GM12878 (cell line): ENCODE data around the gene NAT14. TPM values are rescaled to one million over a fixed set of nuclear protein-coding genes. Genes with fewer than 3 reads are reported as not detected.

Experiments
- ATAC-seq: fragments of 200-7000 bp; cut with Tn5 transposase; 3 replicates; pipeline ENCODE4 v1.9.1; 2020; ENCODE audit warnings: mild to moderate bottlenecking, moderate library complexity
- BruUV-seq: library from RNA; stranded (reverse); fragments of 400-500 nt; replicated peaks from 2 replicates; lab custom pipeline; 2021; lab: Mats Ljungman, UMichigan
- CTCF ChIA-PET: fragments of 300-600 bp; sonication (Branson Sonifier 250); formaldehyde crosslinking; extraction: SDS; loops from one replicate; lab custom pipeline; 2021; ENCODE audit warnings: inconsistent platforms; lab: Yijun Ruan, JAX
- POLR2A ChIA-PET: fragments of 350-600 bp; formaldehyde crosslinking; extraction: SDS; loops from one replicate; lab custom pipeline; 2021; ENCODE audit warnings: inconsistent platforms; lab: Charles Lee
- RAD21 ChIA-PET: fragments of 300-600 bp; sonication (Branson Sonifier 250); formaldehyde crosslinking; loops from one replicate; lab custom pipeline; 2023; ENCODE audit warnings: antibody characterized with exemption; ENCODE audit not compliant: unreplicated experiment; lab: Charles Lee
- SMC1A ChIA-PET: fragments of 300-600 bp; sonication (Branson Sonifier 250); formaldehyde crosslinking; loops from one replicate; lab custom pipeline; 2023; ENCODE audit not compliant: unreplicated experiment, uncharacterized antibody; lab: Charles Lee
- DNase-seq: peaks from one replicate; pipeline ENCODE4 v3.0.0-alpha.2; 2011; ENCODE audit warnings: low read depth, low spot score
- FAIRE-seq: peaks from 3 replicates; lab custom pipeline; 2011; peaks lifted over from hg19 to GRCh38; lab: Jason Lieb, UNC
- H2AFZ ChIP-seq: 2 replicates; pipeline ENCODE4 v1.6.0; 2011; ENCODE audit warnings: low read depth, low read length, control low read depth; ENCODE audit not compliant: control insufficient read depth
- H3K27ac ChIP-seq: 2 replicates; pipeline ENCODE4 v1.5.1; 2011; ENCODE audit warnings: control low read depth; ENCODE audit not compliant: control insufficient read depth, insufficient read depth
- H3K27me3 ChIP-seq, 2 experiments: replicated peaks in 1 of 2; 2 replicates each; pipeline versions ENCODE4 v1.6.0 to v1.6.1; 2011; ENCODE audit warnings: low read length in 1 of 2; ENCODE audit not compliant: control insufficient read depth in 2 of 2, insufficient read depth in 2 of 2
- H3K36me3 ChIP-seq, 2 experiments: 2 replicates each; pipeline ENCODE4 v1.5.1; 2011; ENCODE audit warnings: low read length in 1 of 2; ENCODE audit not compliant: control insufficient read depth in 2 of 2, insufficient read depth in 2 of 2
- H3K4me1 ChIP-seq: 2 replicates; pipeline ENCODE4 v1.6.1; 2011; ENCODE audit warnings: mild to moderate bottlenecking, low read length, moderate library complexity, mixed read lengths; ENCODE audit not compliant: control insufficient read depth, insufficient read depth
- H3K4me2 ChIP-seq: 2 replicates; pipeline ENCODE4 v1.6.0; 2011; ENCODE audit warnings: control low read depth; ENCODE audit not compliant: control insufficient read depth, insufficient read depth
- H3K4me3 ChIP-seq: fragments of 200-600 bp; sonication (generic); 2 replicates; pipeline ENCODE4 v1.5.1; 2016
- H3K79me2 ChIP-seq: 2 replicates; pipeline ENCODE4 v1.6.0; 2011; ENCODE audit warnings: low read length; ENCODE audit not compliant: control insufficient read depth, insufficient read depth
- H3K9ac ChIP-seq: 2 replicates; pipeline ENCODE4 v1.8.0; 2011; ENCODE audit warnings: low read length, control low read depth, mixed read lengths; ENCODE audit not compliant: control insufficient read depth, insufficient read depth
- H3K9me3 ChIP-seq: replicated peaks from 3 replicates; pipeline ENCODE4 v1.5.1; 2011; ENCODE audit warnings: mild to moderate bottlenecking, low read length; ENCODE audit not compliant: control insufficient read depth, insufficient read depth
- H4K20me1 ChIP-seq: 2 replicates; pipeline ENCODE4 v1.6.0; 2011; ENCODE audit not compliant: control insufficient read depth, insufficient read depth
- BCLAF1 ChIP-seq: fragments of 450-650 bp; IDR thresholded peaks from 2 replicates; pipeline ENCODE4 v1.6.1; 2017; ENCODE audit warnings: antibody characterized with exemption, mild to moderate bottlenecking, moderate library complexity
- CEBPB ChIP-seq, 2 experiments: fragments of 150-350 bp in 1 of 2; IDR thresholded peaks; 2 replicates each; pipeline ENCODE4 v1.6.1; 2012 to 2014; ENCODE audit warnings: low read depth in 2 of 2, low read length in 2 of 2, borderline replicate concordance in 1 of 2, inconsistent platforms in 1 of 2
- NBN ChIP-seq: fragments of 450-650 bp; IDR thresholded peaks from 2 replicates; pipeline ENCODE4 v1.6.1; 2016
- NRF1 ChIP-seq: conservative IDR thresholded peaks from 2 replicates; pipeline ENCODE4 v1.6.1; 2011; ENCODE audit warnings: mild to moderate bottlenecking, low read depth, low read length, improper control_type of control experiment
- POLR2A ChIP-seq: IDR thresholded peaks from 2 replicates; pipeline ENCODE4 v1.6.1; 2011; ENCODE audit warnings: low read depth, mild to moderate bottlenecking, low read length
- PRDM15 ChIP-seq: fragments of 450-650 bp; formaldehyde crosslinking; IDR thresholded peaks from 2 replicates; pipeline ENCODE4 v1.4.0; 2020; ENCODE audit warnings: mild to moderate bottlenecking, moderate library complexity
- RCOR1 ChIP-seq: conservative IDR thresholded peaks from 2 replicates; pipeline ENCODE4 v1.6.1; 2012; ENCODE audit warnings: low read depth, low read length, improper control_type of control experiment
- SRF ChIP-seq, 2 experiments: IDR thresholded peaks; 2 replicates each; pipeline ENCODE4 v1.6.1; 2011; ENCODE audit warnings: low read depth in 2 of 2, low read length in 2 of 2, mild to moderate bottlenecking in 1 of 2, moderate library complexity in 1 of 2
- ZBED1 ChIP-seq: IDR thresholded peaks from 2 replicates; pipeline ENCODE4 v1.6.1; 2016; ENCODE audit warnings: borderline replicate concordance
- ZNF24 ChIP-seq: fragments of 450-650 bp; IDR thresholded peaks from 2 replicates; pipeline ENCODE4 v1.6.1; 2017; ENCODE audit warnings: antibody characterized with exemption, mild to moderate bottlenecking
- WGBS: methylation state at CpG from one replicate; pipeline ENCODE4 v1.1.6; 2016; ENCODE audit warnings: low lambda C conversion rate; ENCODE audit not compliant: insufficient replicate concordance, insufficient coverage; ENCODE audit errors: missing lambda C conversion rate; 5-methylcytosine and 5-hydroxymethylcytosine counted together
- in situ Hi-C: fragments of 300-500 bp; cut with MboI; formaldehyde crosslinking; loops from 9 replicates; pipeline ENCODE4 v1.14.3; 2018; ENCODE audit warnings: mixed read lengths
- intact Hi-C: fragments of 100-400 bp; cut with micrococcal nuclease; formaldehyde crosslinking; loops from one replicate; pipeline ENCODE4 v1.14.2; 2022; ENCODE audit not compliant: unreplicated experiment
- polyA plus RNA-seq, 11 experiments: library from polyadenylated mRNA; depleted of rRNA in 4 of 11; unstranded in 6 of 11; stranded (reverse) in 5 of 11; fragments of >200 nt; fragmentation: Nextera tagmentation in 4 of 11; fragmentation: Illumina TruSeq in 1 of 11; extraction: Ambion mirVana in 4 of 11; extraction: Trizol in 1 of 11; gene quantifications; 1 replicate in 1 of 11; 2 replicates in 10 of 11; pipeline versions ENCODE4 v1.2.1 to v1.2.3, GENCODE V29; 2011 to 2016; ENCODE audit warnings: inconsistent platforms in 2 of 11, missing spikeins in 2 of 11, low read depth in 1 of 11
- total RNA-seq, 4 experiments: library from RNA; depleted of rRNA in 3 of 4; stranded (reverse); fragments of >200 nt in 3 of 4; fragmentation: Illumina TruSeq in 1 of 4; extraction: Trizol in 1 of 4; gene quantifications; 2 replicates each; pipeline versions ENCODE4 v1.2.1 to v1.2.3, GENCODE V29; 2013 to 2021
- TF ChIP-seq, protein P1 (sequence below): fragments of 450-650 bp; IDR thresholded peaks from 2 replicates; pipeline ENCODE4 v1.6.1; 2017; ENCODE audit warnings: mild to moderate bottlenecking, moderate library complexity

NAT14 gene
- total and polyA plus RNA-seq, 10 of the 15 experiments (the other 5 are each of a cell fraction or from before 2014, with no cell fraction given), result 0.87 to 23.6 (median 9.7) TPM

DNA sequence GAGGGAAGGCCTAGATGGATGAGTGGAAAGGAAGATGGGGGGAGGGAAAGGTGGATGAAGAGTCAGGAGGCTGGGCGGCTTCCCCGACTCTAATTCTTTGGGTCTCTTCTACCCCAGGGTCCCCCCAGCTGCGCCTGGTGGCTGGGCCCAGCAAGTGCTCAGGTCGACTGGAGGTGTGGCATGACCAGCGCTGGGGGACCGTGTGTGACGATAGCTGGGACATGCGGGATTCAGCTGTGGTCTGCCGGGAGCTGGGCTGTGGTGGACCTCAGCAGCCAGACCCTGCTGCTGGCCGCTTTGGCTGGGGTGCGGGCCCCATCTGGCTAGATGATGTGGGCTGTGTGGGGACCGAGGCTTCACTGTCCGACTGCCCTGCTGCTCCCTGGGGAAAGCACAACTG is 12.8 kb downstream of the NAT14 start (continued):
- TF ChIP-seq, protein P1, sequence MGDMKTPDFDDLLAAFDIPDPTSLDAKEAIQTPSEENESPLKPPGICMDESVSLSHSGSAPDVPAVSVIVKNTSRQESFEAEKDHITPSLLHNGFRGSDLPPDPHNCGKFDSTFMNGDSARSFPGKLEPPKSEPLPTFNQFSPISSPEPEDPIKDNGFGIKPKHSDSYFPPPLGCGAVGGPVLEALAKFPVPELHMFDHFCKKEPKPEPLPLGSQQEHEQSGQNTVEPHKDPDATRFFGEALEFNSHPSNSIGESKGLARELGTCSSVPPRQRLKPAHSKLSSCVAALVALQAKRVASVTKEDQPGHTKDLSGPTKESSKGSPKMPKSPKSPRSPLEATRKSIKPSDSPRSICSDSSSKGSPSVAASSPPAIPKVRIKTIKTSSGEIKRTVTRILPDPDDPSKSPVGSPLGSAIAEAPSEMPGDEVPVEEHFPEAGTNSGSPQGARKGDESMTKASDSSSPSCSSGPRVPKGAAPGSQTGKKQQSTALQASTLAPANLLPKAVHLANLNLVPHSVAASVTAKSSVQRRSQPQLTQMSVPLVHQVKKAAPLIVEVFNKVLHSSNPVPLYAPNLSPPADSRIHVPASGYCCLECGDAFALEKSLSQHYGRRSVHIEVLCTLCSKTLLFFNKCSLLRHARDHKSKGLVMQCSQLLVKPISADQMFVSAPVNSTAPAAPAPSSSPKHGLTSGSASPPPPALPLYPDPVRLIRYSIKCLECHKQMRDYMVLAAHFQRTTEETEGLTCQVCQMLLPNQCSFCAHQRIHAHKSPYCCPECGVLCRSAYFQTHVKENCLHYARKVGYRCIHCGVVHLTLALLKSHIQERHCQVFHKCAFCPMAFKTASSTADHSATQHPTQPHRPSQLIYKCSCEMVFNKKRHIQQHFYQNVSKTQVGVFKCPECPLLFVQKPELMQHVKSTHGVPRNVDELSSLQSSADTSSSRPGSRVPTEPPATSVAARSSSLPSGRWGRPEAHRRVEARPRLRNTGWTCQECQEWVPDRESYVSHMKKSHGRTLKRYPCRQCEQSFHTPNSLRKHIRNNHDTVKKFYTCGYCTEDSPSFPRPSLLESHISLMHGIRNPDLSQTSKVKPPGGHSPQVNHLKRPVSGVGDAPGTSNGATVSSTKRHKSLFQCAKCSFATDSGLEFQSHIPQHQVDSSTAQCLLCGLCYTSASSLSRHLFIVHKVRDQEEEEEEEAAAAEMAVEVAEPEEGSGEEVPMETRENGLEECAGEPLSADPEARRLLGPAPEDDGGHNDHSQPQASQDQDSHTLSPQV, result no peak
- TF ChIP-seq NBN, result no peak

- Histone ChIP-seq H3K27me3 (no peaks in the 10 kb centered on the region; a peak in 1 of 4 replicates), H3K79me2 (no peaks in the 10 kb centered on the region), H3K9me3 (no peaks in the 10 kb centered on the region), H3K9ac (no peak overlapping the region), H2AFZ (no peak overlapping the region), H3K4me3 (no peak overlapping the region), H3K36me3 (no peaks in the 10 kb centered on the region), H3K4me1 (peaks cover 2% of the 10 kb centered on the region), H3K27ac (no peak overlapping the region), H3K4me2 (no peak overlapping the region), H4K20me1 (no peaks in the 10 kb centered on the region)
- SMC1A ChIA-PET, result interaction anchor here (0.5 to 1.5 kb wide), 2 partner anchors 11 to 77 kb away, joined by 3 to 4 read pairs; no protein-coding TSS in a partner anchor
- intact Hi-C loops (no loop called here), in situ Hi-C loops (no loop called here)
- ATAC-seq (no peak), DNase-seq (no peak), FAIRE-seq (no peak)
- CTCF ChIA-PET, result interaction anchor here (1.0 to 1.1 kb wide), 2 partner anchors 16 to 31 kb away, joined by 3 to 4 read pairs; no protein-coding TSS in a partner anchor
- RAD21 ChIA-PET, result interaction anchor here (1.2 kb wide), 1 partner anchor 31 kb away, joined by 4 read pairs; no protein-coding TSS in a partner anchor
- WGBS, result 0% methylated on average over 2 of the region's 2 CpGs
- POLR2A ChIA-PET, result interaction anchor here (1.1 kb wide), 1 partner anchor 8 kb away, joined by 3 read pairs; no protein-coding TSS in a partner anchor
- BruUV-seq, result no TSS peak
- TF ChIP-seq NRF1 (no peak), CEBPB (IDR thresholded peaks at IDR 0.05; ENCODE audit: borderline replicate concordance in 1 of 2, low read depth in 2 of 2, low read length in 2 of 2) (no peak), BCLAF1 (no peak), POLR2A (no peak), PRDM15 (CRISPR knock-in tag) (no peak), RCOR1 (no peak), SRF (IDR thresholded peaks at IDR 0.05; ENCODE audit: low read depth in 2 of 2, low read length in 2 of 2) (no peak), ZBED1 (no peak), ZNF24 (no peak)
Measured at GRCh38 chr19:55498246-55498840, 13.4 kb downstream of the NAT14 start.
